Large intestine (tissue), 3 donors: Measurements from ENCODE around the gene SLC17A2. TPM values are rescaled to one million over a fixed set of nuclear protein-coding genes. Genes with fewer than 3 reads are reported as not detected.

ENCODE experiments used
- DNase-seq, 2 donors: peaks; one replicate each; pipeline versions ENCODE4 v3.0.0 to v3.0.0-alpha.2; 2013
- H3K27ac ChIP-seq: one replicate; pipeline ENCODE4 v1.5.1; 2013; ENCODE audit warnings: low read length
- H3K27me3 ChIP-seq: 2 replicates; pipeline ENCODE4 v1.6.1; 2013; ENCODE audit warnings: low read length; ENCODE audit not compliant: control insufficient read depth, insufficient read depth
- H3K36me3 ChIP-seq: 2 replicates; pipeline ENCODE4 v1.6.1; 2013; ENCODE audit warnings: low read length; ENCODE audit not compliant: control insufficient read depth, insufficient read depth
- H3K4me1 ChIP-seq: one replicate; pipeline ENCODE4 v1.6.1; 2013; ENCODE audit warnings: low read length; ENCODE audit not compliant: control insufficient read depth, insufficient read depth
- H3K4me3 ChIP-seq: one replicate; pipeline ENCODE4 v1.5.1; 2013; ENCODE audit warnings: low read length
- H3K9me3 ChIP-seq: one replicate; pipeline ENCODE4 v1.6.1; 2013; ENCODE audit warnings: mild to moderate bottlenecking, low read depth, low read length, moderate library complexity; ENCODE audit not compliant: control insufficient read depth
- WGBS: methylation state at CpG from one replicate; pipeline ENCODE4 v1.1.5; 2013; ENCODE audit warnings: low lambda C conversion rate; ENCODE audit not compliant: insufficient coverage; 5-methylcytosine and 5-hydroxymethylcytosine counted together
- polyA plus RNA-seq: library from polyadenylated mRNA; unstranded; fragments of 120-200 nt; gene quantifications from one replicate; pipeline ENCODE4 v1.2.1, GENCODE V29; 2013

The SLC17A2 gene
- polyA plus RNA-seq, 1 donor: 0.01 TPM

DNA sequence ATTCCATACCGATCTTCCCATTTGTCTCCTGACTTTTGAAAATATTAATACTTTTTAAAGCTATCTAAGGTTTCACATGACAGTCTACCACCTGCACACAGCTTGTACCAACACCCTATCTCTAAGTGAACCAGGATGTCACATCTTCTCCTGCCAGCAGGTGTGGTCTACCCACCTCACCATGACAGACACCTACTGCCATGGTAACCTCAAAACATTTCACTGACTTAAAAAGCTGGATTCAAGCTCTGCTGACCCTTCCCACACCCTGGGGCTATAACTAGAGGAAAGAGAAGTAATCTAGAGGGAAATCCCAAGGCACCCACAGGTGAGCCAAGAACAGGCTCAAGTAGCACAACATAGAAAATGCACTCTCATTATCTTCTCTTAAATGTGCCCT is 57.7 kb downstream of the SLC17A2 start:
- no peak overlapping the region for H3K27ac ChIP-seq
- no peaks in the 10 kb centered on the region for H3K27me3 ChIP-seq
- H3K4me3 ChIP-seq: no peak overlapping the region
- H3K9me3 ChIP-seq: no peaks in the 10 kb centered on the region
- H3K36me3 ChIP-seq: no peaks in the 10 kb centered on the region
- no peak for DNase-seq
- no CpG with 5 or more reads among the region's 1 CpG for WGBS
- peaks cover 4% of the 10 kb centered on the region for H3K4me1 ChIP-seq

DNA sequence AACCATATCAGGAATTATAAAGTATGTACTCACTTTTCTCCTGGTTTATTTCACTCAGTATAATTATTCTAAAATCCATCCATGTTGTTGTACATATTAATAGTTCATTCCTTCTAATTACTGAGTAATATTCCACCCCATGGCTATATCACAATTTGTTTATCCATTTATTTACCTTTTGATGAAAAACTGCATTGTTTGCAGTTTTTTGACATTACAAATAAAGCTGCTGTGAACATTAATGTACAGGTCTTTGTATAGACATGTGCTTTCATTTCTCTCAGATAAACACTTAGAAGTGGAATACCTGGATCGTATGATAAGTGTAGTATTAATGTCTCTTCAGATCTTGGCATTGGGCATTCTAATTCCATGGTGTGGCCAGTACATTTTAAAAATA is 60.7 kb downstream of the SLC17A2 start:
- WGBS: no CpG with 5 or more reads among the region's 1 CpG
- H3K9me3 ChIP-seq: no peaks in the 10 kb centered on the region
- H3K36me3 ChIP-seq: no peaks in the 10 kb centered on the region
- no peaks in the 10 kb centered on the region for H3K27me3 ChIP-seq
- no peaks in the 10 kb centered on the region for H3K4me1 ChIP-seq
- H3K4me3 ChIP-seq: no peak overlapping the region
- no peak for DNase-seq
- H3K27ac ChIP-seq: no peak overlapping the region

DNA sequence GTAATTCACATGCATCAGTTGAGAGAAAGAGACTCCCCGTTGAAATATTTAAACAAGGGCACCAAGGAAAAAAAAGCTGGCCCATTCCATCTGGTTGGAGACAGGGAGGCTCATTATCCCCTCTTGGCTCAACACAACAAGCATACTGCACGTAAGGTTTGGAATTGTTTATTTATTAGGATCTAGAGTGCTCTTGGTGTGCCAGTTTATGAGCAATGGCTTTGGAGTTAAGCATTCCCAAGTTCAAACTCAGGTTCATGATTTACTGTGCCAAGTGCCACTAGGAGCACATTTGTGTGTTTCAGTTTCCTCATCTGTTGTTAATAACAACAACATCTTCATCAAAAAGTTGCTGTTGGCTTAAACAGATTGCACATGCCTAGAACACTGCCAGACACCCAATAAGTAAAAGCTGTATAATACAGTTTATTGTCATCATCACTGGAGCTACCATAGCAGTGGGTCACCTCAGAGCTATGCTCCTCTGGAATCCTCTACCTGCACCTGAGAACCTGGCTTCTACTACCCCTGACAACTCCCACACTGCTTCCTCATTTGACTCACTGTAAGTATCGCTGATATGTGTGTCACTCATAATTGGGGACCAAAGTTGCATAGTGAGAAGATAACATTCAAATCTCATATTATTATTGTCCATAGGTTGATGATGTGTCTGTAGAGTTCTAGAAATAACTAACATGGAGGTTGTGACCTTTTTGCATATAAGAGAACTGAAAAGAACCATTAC is 61.9 kb downstream of the SLC17A2 start:
- WGBS: no CpG with 5 or more reads among the region's 3 CpGs
- no peak for DNase-seq

DNA sequence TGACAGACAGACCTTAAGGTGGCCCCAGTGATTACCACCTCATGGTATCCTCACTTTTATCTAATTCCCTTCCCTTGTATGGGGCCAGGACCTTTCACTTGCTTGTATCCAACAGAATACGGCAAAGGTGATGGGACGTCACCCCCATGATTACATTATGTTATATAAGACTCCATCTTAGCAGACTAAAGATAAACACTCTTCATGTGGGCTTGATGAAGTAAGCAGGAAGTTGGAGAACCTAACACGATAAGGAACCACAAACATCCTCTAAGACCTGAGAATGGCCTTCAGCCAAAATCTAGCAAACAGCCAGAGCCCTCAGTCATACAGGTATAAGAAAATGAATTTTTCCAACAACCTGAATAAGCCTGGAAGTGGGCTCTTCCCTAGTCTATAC is 64.5 kb downstream of the SLC17A2 start:
- DNase-seq: no peak
- no CpG with 5 or more reads among the region's 3 CpGs for WGBS

More for the DNA sequence above, 61.9 kb downstream of the SLC17A2 start:
- Histone ChIP-seq H3K9me3 (no peaks in the 10 kb centered on the region), H3K4me3 (no peak overlapping the region), H3K27ac (no peak overlapping the region), H3K27me3 (no peaks in the 10 kb centered on the region), H3K36me3 (no peaks in the 10 kb centered on the region), H3K4me1 (no peaks in the 10 kb centered on the region)

DNA sequence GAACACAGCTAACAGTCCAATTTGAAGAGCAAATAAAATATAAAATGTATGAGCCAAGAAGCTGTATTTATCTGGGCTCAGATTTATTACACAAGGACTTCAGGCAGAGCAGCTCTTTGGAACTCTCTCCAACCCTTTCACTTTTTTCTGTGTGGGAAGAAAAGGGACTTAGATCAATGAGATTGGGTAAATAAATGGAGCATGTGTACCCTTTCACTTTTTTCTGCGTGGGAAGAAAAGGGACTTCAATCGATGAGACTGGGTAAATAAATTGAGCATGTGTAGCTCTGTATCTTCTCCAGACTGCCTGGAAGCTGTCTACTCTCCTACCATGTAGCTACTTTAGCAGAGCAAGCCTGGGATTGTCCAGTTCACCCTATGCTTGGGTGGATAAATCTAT is 67.1 kb downstream of the SLC17A2 start:
- no peaks in the 10 kb centered on the region for H3K4me1 ChIP-seq
- WGBS: no CpG with 5 or more reads among the region's 2 CpGs
- no peaks in the 10 kb centered on the region for H3K36me3 ChIP-seq
- no peak overlapping the region for H3K4me3 ChIP-seq
- H3K27ac ChIP-seq: no peak overlapping the region
- no peak for DNase-seq
- no peaks in the 10 kb centered on the region for H3K27me3 ChIP-seq
- H3K9me3 ChIP-seq: no peaks in the 10 kb centered on the region

More for the DNA sequence above, 64.5 kb downstream of the SLC17A2 start:
- Histone ChIP-seq H3K4me3 (no peak overlapping the region), H3K36me3 (no peaks in the 10 kb centered on the region), H3K4me1 (no peaks in the 10 kb centered on the region), H3K27ac (no peak overlapping the region), H3K27me3 (no peaks in the 10 kb centered on the region), H3K9me3 (no peaks in the 10 kb centered on the region)

Other genes starting within 250 kb of the SLC17A2 start
- 31.2 TPM for gene SLC17A4, start 175.9 kb downstream of the SLC17A2 start, polyA plus RNA-seq
- 0.09 TPM for gene SLC17A1, start 98.6 kb downstream of the SLC17A2 start, polyA plus RNA-seq
- 0.43 TPM for gene SLC17A3, start 56.4 kb downstream of the SLC17A2 start, polyA plus RNA-seq
- gene TRIM38, start 32.1 kb upstream of the SLC17A2 start, polyA plus RNA-seq: 19.4 TPM
- 16.4 TPM for gene HFE, start 156.7 kb upstream of the SLC17A2 start, polyA plus RNA-seq